ENCODE results near the gene AURKA.

DNA sequence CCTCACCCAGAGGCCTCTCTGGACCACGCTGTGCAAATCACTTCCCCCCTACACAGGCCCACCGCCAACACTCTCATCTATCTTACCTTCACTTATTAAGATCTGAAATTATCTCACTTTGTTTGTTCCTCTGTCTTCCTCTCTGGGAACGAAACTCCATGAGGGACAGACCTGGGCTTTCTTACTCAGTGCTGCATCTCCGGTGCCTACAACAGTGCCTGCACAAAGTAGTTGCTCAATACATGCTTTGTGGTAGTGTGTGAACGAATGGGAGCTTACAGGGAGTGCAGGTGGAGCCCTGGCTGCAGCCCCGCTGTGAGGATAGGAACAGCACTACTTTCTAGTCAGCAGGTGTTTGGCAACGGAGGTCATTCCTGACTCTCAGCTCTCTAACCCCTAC lies 25.4 kb upstream of the AURKA start:
- TF ChIP-seq GATA2 (IDR thresholded peaks at IDR 0.05; ENCODE audit: low read depth, low read length) (no peak), GATA3 (IDR thresholded peaks at IDR 0.05; ENCODE audit: low read depth, low read length) (no peak)
